ENCODE results near the gene SERTAD1.

GRCh38 chr19:40390084-40390742, 35.6 kb downstream of the SERTAD1 start, which contains the start of gene HIPK4:
- TF ChIP-seq CTCF (conservative IDR thresholded peaks at IDR 0.05; ENCODE audit: low read depth, low read length) (no peak), USF2 (IDR thresholded peaks at IDR 0.05; ENCODE audit: low read depth, low read length) (no peak), POLR2A (IDR thresholded peaks at IDR 0.05; ENCODE audit: low read depth, low read length) (no peak), CEBPB (IDR thresholded peaks at IDR 0.05; ENCODE audit: low read depth, low read length) (no peak), MXI1 (IDR thresholded peaks at IDR 0.05; ENCODE audit: borderline replicate concordance, low read depth, low read length) (no peak), BHLHE40 (IDR thresholded peaks at IDR 0.05; ENCODE audit: low read depth, low read length) (no peak), CHD1 (IDR thresholded peaks at IDR 0.05; ENCODE audit: low read depth, low read length) (no peak), MAZ (IDR thresholded peaks at IDR 0.05; ENCODE audit: borderline replicate concordance, low read depth, low read length) (no peak), RFX5 (IDR thresholded peaks at IDR 0.05; ENCODE audit: low read depth, low read length) (no peak), ELK1 (IDR thresholded peaks at IDR 0.05; ENCODE audit: borderline replicate concordance, low read depth, low read length) (no peak), MAFK (IDR thresholded peaks at IDR 0.05; ENCODE audit: low read depth, low read length) (no peak)

All from IMR-90 (cell line).